ENCODE results near the gene THBS2. TPM values are rescaled to one million over a fixed set of nuclear protein-coding genes. Genes with fewer than 3 reads are reported as not detected.
"Not testable (repeated sequence)": the region's sequence is repeated elsewhere in the genome, so short reads cannot be mapped to it uniquely, and the experiment has no call there.

THBS2 gene
- total and polyA plus RNA-seq, 2 donors (not counting 3 experiments of a cell fraction or from before 2014, with no cell fraction given): 0.08 TPM; not detected in 1

DNA sequence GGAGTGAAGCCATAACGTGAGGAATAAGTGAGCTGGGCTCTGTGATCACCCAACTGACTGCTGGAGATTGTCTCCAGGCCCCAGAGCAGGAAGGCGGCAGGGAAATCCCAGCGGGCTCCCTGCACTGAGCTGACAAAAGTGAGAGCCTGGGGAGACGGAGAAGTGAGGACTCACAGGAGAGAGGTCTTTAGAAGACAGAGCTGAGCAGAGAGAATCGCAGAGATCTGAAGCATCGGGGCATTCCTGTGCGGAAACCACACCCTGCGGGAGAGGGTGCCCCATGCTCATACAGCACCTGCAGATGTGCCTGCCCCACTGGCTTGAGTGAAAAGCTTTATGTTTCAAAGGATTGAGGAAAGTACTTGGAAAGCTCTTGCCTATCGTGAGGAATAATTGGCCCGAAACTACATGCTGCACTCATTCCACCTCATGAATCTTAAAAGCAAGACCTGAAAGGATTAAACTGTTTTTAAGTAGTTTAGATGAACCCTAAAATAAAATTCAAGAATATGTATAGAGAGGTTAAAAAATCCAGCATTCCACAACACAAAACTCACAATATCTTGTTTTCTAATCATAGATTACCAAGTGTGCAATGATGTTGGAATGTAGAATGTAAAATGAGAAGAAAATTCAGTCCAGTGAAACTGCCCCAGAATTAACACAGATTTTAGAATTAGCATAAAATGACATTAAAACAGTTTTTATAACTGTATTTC, 17.7 kb upstream of the THBS2 start:
- no peak for DNase-seq (ENCODE audit: low read depth, low spot score)
- Histone ChIP-seq H3K9me1 (replicated peaks; ENCODE audit: control insufficient read depth, extremely low read depth, insufficient read depth, low read length) (no peaks in the 10 kb centered on the region), H4K20me1 (replicated peaks; ENCODE audit: control insufficient read depth, extremely low read depth, insufficient read depth, low read length) (no peaks in the 10 kb centered on the region), H3K27me3 (ENCODE audit: control insufficient read depth in 2 of 2, insufficient read depth in 2 of 2, low read length in 2 of 2) (no peaks in the 10 kb centered on the region), H3K4me2 (ENCODE audit: insufficient read depth, low read length) (no peak overlapping the region), H2AFZ (ENCODE audit: low read depth, low read length) (no peak overlapping the region), H3K4me3 (replicated peaks in 1 of 3; ENCODE audit: insufficient read depth in 1 of 3, low read depth in 1 of 3, low read length in 3 of 3) (no peak overlapping the region), H3K9ac (replicated peaks; ENCODE audit: extremely low read depth, insufficient read depth, low read length) (no peak overlapping the region), H3K9me3 (replicated peaks; ENCODE audit: control insufficient read depth, insufficient read depth, low read length) (peaks cover 2% of the 10 kb centered on the region), H3K27ac (ENCODE audit: insufficient read depth, low read depth, low read length) (no peak overlapping the region), H3K36me3 (ENCODE audit: control insufficient read depth in 2 of 2, extremely low read depth in 1 of 2, insufficient read depth in 2 of 2, low read length in 2 of 2) (no peaks in the 10 kb centered on the region), H3K79me2 (ENCODE audit: control insufficient read depth, insufficient read depth, low read length) (no peaks in the 10 kb centered on the region), H3K4me1 (ENCODE audit: control insufficient read depth, extremely low read depth, insufficient read depth, low read length) (no peaks in the 10 kb centered on the region)
- TF ChIP-seq MYC (IDR thresholded peaks at IDR 0.05; ENCODE audit: low read depth, low read length): no peak
- TF ChIP-seq EZH2 (IDR thresholded peaks at IDR 0.05; ENCODE audit: borderline replicate concordance, low read depth, low read length, severe bottlenecking): no peak
- TF ChIP-seq, protein P1, sequence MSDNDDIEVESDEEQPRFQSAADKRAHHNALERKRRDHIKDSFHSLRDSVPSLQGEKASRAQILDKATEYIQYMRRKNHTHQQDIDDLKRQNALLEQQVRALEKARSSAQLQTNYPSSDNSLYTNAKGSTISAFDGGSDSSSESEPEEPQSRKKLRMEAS (IDR thresholded peaks at IDR 0.05; ENCODE audit: insufficient read depth, insufficient read length): no peak
- no peak for TF ChIP-seq POLR2AphosphoS5 (IDR thresholded peaks at IDR 0.05; ENCODE audit: insufficient read depth, low read depth, low read length)
- TF ChIP-seq, protein P2, sequence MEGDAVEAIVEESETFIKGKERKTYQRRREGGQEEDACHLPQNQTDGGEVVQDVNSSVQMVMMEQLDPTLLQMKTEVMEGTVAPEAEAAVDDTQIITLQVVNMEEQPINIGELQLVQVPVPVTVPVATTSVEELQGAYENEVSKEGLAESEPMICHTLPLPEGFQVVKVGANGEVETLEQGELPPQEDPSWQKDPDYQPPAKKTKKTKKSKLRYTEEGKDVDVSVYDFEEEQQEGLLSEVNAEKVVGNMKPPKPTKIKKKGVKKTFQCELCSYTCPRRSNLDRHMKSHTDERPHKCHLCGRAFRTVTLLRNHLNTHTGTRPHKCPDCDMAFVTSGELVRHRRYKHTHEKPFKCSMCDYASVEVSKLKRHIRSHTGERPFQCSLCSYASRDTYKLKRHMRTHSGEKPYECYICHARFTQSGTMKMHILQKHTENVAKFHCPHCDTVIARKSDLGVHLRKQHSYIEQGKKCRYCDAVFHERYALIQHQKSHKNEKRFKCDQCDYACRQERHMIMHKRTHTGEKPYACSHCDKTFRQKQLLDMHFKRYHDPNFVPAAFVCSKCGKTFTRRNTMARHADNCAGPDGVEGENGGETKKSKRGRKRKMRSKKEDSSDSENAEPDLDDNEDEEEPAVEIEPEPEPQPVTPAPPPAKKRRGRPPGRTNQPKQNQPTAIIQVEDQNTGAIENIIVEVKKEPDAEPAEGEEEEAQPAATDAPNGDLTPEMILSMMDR (IDR thresholded peaks at IDR 0.05; ENCODE audit: extremely low read depth in 1 of 2, insufficient read depth in 1 of 2, low read depth in 1 of 2, low read length in 2 of 2): no peak
- TF ChIP-seq GATA2 (IDR thresholded peaks at IDR 0.05; ENCODE audit: insufficient read depth, insufficient read length, low read depth, low read length): no peak
- TF ChIP-seq POLR2A (IDR thresholded peaks at IDR 0.05; ENCODE audit: low read depth, low read length): no peak
- TF ChIP-seq FOS (IDR thresholded peaks at IDR 0.05; ENCODE audit: borderline replicate concordance, insufficient read depth, low read length): no peak
- no peak for TF ChIP-seq JUN (IDR thresholded peaks at IDR 0.05; ENCODE audit: borderline replicate concordance, insufficient read depth, insufficient read length, low read depth)
- dilution Hi-C loops (cut with MboI; ENCODE audit: extremely low pct_ligation_motif_present, low sequenced_read_pairs) (no loop called here), intact Hi-C loops (cut with micrococcal nuclease) (no loop called here)
- no peak for FAIRE-seq
- CTCF ChIA-PET: no interaction called here
- no TSS peak for BruUV-seq (replicated peaks)
- POLR2A ChIA-PET: no interaction called here

DNA sequence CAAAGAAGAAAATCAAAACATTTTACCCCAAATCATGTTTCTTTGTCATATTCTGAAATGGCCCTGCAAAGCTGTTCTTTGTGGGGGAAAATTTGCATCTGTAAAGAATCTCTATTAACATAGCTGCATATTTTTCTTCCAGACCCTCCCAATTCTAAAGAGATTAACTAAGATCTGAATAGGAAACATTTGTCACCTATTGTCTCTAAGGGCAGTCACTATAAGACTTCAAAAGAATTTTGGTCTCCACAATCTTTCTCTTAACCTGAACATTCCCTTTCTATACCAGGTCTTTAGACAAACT, 16.4 kb upstream of the THBS2 start:
- BruUV-seq (replicated peaks); H4K20me1 ChIP-seq (replicated peaks; ENCODE audit: control insufficient read depth, extremely low read depth, insufficient read depth, low read length); CTCF ChIA-PET; H3K9me3 ChIP-seq (replicated peaks; ENCODE audit: control insufficient read depth, insufficient read depth, low read length); H3K4me3 ChIP-seq (replicated peaks in 1 of 3; ENCODE audit: insufficient read depth in 1 of 3, low read depth in 1 of 3, low read length in 3 of 3); H3K36me3 ChIP-seq (ENCODE audit: control insufficient read depth in 2 of 2, extremely low read depth in 1 of 2, insufficient read depth in 2 of 2, low read length in 2 of 2); H3K79me2 ChIP-seq (ENCODE audit: control insufficient read depth, insufficient read depth, low read length); H3K4me1 ChIP-seq (ENCODE audit: control insufficient read depth, extremely low read depth, insufficient read depth, low read length); dilution Hi-C loops (cut with MboI; ENCODE audit: extremely low pct_ligation_motif_present, low sequenced_read_pairs); DNase-seq (ENCODE audit: low read depth, low spot score); FAIRE-seq; intact Hi-C loops (cut with micrococcal nuclease); H3K9ac ChIP-seq (replicated peaks; ENCODE audit: extremely low read depth, insufficient read depth, low read length); H3K4me2 ChIP-seq (ENCODE audit: insufficient read depth, low read length); H3K27ac ChIP-seq (ENCODE audit: insufficient read depth, low read depth, low read length); H3K9me1 ChIP-seq (replicated peaks; ENCODE audit: control insufficient read depth, extremely low read depth, insufficient read depth, low read length); H2AFZ ChIP-seq (ENCODE audit: low read depth, low read length); H3K27me3 ChIP-seq (ENCODE audit: control insufficient read depth in 2 of 2, insufficient read depth in 2 of 2, low read length in 2 of 2); POLR2A ChIA-PET: not testable (repeated sequence)
